Measurements from ENCODE around the gene P2RX7.

- TF ChIP-seq POLR2A (IDR thresholded peaks at IDR 0.05) (no peak), CTCF (IDR thresholded peaks at IDR 0.05) (no peak), EP300 (IDR thresholded peaks at IDR 0.05) (no peak)
Measured at GRCh38 chr12:121139286-121139685, 6.6 kb downstream of the P2RX7 start.

All from ovary (tissue), 3 donors.